GM12801 (cell line): ENCODE results near the gene AK8.

Experiments used
- TF ChIP-seq, protein P1 (sequence below): IDR thresholded peaks from one replicate; pipeline ENCODE4 v1.5.1; 2011; ENCODE audit warnings: control low read depth; ENCODE audit not compliant: insufficient read length; ENCODE audit errors: extremely low read depth

Gene AK8

DNA sequence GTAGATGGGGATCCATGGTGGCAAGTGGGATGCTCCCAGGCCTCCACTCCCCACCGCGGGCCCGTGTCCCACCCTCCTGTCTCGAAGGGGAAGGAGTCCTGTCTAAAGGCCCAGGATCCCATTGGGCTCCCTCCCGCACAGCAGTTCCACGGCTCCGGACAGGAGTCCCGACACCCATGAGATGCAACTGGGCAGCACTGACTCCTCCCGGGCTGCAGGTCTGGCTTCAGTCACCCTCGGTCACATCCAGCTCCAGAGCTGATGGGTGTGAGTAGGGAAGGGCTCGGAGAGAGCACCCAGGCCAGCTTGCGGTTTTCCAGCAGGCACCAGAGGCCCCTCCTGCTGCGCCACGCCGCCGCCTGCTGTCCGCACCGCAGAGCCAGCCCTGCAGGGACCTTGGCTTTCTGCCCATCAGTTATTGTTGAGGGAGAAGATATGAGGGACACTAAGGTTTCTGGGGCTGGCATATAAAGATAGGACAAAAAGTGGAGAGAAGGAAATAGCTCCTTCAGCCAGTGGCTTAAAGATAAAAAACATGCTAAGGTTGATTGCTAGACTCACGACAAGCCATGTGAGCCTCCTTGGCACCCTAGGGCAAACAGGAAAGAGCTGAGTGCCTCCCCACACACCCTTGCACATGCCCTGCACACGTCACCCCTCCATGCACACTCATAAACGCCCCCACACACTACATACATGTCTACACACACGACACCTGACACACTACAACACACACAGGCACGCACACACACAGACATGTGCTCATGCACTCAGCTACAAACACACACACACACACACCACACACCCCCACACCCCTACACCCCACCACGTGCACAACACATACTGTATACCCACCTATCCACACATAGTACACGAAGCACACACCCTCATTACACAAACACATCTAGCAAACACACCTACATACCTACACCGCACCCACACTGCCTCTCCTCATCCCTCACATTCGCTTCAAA lies 79.0 kb downstream of the AK8 start:
- TF ChIP-seq, protein P1, sequence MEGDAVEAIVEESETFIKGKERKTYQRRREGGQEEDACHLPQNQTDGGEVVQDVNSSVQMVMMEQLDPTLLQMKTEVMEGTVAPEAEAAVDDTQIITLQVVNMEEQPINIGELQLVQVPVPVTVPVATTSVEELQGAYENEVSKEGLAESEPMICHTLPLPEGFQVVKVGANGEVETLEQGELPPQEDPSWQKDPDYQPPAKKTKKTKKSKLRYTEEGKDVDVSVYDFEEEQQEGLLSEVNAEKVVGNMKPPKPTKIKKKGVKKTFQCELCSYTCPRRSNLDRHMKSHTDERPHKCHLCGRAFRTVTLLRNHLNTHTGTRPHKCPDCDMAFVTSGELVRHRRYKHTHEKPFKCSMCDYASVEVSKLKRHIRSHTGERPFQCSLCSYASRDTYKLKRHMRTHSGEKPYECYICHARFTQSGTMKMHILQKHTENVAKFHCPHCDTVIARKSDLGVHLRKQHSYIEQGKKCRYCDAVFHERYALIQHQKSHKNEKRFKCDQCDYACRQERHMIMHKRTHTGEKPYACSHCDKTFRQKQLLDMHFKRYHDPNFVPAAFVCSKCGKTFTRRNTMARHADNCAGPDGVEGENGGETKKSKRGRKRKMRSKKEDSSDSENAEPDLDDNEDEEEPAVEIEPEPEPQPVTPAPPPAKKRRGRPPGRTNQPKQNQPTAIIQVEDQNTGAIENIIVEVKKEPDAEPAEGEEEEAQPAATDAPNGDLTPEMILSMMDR, result no peak

DNA sequence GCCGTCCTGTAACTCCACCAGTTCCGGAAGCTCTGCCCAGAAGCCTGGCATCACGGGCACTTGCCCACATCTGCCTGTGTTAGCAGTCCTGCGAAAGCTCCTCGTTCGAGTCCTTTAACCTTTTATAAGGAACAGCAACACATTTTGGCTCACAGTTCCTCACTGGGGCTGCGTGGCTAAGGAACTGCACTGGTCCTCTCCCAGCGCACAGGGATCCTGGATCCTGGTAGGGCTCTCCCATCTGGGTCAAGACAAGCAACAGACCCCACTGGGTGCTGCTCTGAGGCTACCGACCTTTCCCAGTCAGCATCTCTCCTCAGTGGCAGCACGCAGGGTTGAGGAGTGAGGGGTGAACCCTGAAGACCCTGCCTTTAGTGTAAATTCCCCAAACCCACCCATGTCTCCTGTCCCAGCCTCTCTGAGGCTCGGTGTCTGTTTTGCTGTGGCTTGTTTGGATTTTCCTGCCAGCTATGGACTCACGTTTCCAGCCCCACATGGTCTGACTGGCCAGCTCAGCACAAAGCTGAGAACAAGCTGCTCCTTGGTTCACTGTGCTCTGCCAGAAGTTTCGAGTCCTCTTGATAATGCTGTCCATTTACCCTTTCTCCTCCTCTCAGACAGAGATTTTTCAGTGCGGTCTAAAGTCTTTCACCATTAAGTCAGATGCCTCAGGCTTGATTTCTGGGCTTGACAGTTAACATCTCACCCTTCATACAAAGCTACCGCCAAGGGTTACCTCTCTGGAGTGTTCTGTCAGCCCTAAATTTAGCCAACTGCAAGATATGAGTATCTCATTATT lies 80.0 kb downstream of the AK8 start:
- TF ChIP-seq, protein P1, result no peak

DNA sequence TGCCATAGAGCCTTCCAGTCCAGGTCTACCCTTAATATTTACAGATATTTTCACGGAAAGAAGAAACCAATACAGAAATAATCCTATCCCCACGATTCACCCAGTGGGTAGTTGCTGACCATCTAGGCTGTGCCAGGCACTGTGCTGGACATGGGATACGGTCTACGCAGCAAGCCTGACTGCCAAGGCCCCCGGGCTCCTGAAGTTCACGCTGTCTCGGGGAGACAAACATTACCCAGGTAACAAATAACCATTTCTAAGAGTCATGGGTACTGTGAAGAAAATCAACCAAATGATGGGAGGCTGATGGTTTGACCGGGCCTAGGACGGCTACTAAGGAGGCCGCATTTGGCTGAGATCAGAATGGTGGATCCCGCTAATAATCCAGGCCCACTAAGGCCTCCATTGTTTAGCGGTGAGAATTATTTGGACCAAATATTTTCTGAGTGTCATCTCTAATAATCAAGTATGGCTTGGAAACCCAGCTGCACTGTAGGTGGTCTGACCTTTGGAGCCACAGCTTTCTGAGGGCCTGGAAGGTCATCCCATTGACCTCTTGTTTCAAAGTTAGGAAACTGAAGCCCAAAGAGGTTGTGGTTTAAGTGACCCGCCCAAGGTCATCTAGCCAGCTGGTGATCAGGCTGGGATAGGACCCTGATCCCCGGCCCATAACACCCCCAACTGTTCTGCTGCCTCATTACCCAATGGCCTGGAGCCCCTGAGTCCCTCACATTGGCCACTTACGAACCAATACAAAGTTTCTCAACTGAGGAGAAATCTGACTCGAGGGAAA lies 82.4 kb downstream of the AK8 start:
- TF ChIP-seq, protein P1, result no peak

DNA sequence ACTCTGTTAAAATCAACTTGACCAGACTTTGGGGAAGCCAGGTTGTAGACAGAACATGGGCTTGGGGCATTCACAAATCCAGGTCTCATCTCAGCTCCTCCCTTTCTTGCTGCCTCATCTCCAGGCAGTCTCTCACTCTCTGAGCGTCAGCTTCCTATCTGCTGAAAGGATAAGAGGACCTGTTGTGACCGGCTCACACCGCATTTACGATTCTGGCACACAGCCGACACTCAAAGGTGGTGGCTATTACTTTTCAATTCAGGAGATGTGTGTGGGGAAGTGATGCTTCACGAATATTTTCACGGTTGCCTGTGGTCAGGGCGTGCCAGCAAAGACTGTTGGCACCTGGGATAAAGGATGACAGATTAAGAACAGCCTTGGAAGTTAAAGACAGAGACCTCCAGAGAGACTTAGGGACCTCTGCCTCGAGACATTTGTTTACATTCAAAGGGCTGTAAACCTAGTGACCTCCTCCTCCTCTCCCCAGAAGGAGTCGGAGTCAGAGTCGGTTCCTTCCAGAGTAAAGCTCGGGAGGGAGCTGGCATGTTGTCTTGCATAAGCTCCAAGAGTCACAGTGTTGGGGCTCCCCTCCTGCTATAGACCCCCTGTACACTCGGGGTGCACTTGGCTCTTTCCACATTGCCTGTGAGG lies 83.2 kb downstream of the AK8 start:
- TF ChIP-seq, protein P1, result no peak

DNA sequence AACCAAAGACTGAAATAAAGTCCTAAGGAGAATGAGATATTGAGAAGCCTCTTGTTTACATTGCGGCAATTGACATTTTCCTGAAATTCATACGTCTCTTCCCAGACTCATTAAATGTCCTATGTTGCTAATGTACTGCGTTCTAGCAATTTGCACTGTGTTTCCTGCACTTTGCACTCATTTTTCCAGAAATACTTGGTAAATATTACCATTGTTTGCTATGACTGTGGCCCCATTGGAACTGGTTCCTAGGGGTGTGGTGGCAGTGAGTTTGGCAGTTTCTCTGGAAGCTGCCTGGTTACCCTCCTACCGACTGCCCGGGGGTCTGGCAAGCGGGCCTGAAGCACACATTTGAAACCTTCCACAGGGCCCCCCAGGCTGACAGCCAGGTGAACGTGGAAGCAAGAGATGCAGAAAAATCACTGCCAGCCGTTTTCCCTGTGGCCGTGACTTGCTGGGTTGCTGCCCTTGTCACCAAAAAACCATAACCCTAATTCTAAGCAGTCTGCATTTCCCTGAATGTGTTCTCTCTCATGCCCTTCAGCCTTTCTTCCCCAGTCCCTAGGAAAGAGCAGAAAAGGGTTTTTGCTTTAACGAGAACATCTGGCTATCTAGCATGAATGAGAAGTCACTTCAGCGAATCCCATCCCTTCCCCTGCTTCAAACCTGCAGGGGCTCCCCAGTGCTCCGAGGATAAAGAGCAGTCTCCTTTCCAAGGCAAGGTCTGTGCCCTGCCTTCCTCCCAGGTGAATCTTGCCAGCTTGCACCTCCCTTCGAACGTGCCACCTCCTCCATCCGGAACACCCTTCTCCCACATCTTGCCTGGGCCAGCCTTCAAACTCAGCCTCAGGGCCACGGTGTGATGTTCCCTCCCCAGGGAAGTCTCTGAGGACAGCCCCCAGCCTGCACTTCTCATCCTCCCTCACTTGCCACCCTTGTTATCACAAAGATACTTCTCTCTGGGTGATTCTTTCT lies 84.2 kb downstream of the AK8 start:
- TF ChIP-seq, protein P1, result no peak

DNA sequence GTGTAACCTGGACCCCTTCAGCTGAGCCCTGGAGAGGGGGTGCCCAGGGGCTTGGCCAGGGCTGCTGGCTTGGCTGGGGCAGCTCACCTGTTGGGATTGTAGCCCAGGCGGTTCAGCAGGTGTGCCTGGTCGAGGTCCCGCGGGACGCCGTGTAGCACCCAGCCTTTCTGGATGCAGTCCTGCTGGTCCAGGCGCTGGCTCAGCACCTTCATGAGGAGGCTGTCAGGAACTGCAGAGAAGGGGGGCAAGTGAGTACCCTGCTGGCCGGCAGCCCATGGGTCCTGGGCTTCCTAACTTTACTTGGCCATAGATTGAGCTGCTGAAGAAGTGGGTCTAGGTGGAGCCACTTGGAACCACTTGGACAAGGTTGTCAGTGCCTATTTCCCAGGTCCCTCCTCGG lies 85.5 kb downstream of the AK8 start:
- TF ChIP-seq, protein P1, result no peak
